SH-SY5Y (cell line): Measurements from ENCODE around the gene CSNK2A1.

Experiments
- GATA2 ChIP-seq: IDR thresholded peaks from 2 replicates; pipeline ENCODE4 v1.6.1; 2011; ENCODE audit warnings: mild to moderate bottlenecking, low read depth, low read length
- GATA3 ChIP-seq: IDR thresholded peaks from 2 replicates; pipeline ENCODE4 v1.6.1; 2011; ENCODE audit warnings: low read depth, mild to moderate bottlenecking, low read length, moderate library complexity

CSNK2A1 gene

DNA sequence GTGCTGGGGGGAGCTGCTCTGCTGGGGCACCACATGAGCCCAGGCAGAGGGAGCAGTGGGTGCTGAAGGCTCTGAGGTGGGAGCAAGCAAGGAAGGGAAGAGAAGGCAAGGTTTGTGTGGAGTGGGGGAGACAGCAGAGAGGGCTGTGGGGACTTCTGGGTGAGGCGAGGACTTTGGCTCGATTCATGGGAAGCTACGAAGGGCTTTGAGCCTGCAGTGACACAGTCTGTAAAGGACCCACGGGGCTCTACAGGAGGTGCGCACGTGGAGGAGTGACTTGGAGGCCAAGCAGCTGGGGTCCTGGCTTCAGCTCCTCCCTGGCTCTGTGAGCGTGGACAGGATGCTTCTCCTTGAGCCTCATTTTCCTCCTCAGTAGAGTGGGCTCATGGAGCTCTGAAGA lies 29.1 kb upstream of the CSNK2A1 start:
- TF ChIP-seq GATA2: no peak
- TF ChIP-seq GATA3: no peak

DNA sequence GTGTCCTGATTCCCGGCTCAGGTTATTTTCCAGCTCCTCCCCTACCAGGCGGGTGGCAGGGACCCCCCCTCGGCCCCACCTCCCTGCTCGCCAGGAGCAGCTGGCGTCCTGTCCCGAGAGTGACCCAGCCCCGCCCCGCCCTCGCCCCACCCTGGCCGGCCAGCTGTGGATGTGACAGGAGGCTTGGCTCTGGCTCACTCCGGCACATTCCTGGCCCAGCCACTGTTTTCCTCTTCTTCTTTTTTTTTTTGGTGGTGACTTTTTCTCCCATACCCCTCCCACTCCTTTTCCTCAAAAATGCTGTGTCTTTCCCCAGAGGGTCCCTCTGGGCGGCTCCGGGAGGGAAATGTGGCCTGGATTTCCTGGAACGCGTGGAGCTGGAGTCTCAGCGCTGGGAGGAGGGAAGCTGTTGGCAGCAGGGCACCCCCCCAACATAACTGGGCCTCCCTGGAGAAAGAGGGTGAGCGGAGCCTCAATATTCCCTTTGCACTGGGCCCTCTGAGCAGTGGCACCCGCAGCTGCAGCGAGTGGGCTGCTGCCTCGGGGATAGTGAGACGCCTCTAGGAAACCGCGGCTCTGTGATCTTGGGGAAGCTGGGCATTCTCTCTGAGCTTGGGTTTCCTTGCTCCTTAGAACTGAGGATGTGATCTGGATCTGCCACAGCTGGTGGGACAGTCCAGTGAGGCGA lies 28.3 kb upstream of the CSNK2A1 start:
- TF ChIP-seq GATA3 (no peak), GATA2 (no peak)

DNA sequence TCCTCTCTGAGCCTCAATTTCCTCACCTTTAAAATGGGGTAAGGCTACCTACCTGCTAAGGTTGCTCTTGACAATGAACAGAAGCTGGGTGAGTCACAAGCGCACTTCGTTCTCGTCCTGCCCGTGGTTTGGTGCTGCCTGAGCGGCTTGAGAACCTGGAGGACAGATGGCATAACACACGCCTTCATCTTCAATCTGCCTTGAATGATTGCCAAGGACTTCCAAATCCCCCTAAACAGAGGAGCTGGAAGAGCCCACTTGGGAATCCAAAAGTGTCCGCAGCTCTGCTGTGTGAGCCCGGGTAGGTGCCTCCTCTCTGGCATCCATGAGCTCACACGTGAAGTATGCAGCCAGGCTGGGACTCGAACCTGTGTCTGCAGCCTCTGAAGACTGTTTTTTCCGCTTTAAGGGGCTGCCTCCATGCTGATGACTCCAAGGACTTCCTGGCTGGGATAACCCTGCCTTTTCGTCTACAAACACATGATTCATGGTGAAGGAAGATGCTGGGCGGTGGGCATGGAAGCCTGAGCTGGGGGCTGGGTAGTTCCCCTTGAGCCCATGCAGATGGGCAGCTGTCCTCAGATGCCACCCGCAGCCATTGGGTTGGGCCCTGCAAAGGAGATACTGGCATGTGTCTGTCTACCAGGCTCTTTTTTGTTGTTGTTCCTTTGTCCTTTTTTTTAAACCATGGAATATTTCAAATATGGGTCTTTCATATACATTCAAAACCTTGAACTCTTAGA lies 25.3 kb upstream of the CSNK2A1 start:
- TF ChIP-seq GATA2 (no peak), GATA3 (no peak)

DNA sequence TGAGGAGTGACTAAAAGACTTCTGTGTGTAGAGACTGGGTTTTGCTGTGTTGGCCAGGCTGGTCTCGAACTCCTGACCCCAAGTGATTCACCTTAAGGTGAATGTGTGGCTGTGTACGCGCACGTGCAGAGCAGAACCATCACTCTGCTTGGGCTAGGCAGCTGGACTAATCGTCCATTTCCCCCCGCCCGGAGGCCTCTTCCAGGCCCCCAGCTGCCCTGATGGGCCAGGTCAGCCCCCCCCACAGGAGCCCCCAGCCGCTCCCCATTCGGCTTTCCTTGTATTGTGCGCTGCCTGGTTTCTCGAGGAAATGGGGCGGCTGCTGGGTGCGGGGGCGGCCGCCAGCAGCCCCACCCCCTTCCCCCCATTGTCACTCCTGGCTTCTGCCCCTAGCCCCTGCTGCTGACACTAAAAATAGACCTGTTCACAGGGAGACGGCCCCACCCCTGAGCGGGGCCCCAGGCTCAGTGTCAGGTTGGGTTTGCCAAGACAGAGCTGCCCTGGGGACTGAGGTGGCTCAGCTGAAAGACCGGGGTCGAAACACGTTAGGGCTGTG lies 24.6 kb upstream of the CSNK2A1 start:
- TF ChIP-seq GATA2: no peak
- no peak for TF ChIP-seq GATA3

DNA sequence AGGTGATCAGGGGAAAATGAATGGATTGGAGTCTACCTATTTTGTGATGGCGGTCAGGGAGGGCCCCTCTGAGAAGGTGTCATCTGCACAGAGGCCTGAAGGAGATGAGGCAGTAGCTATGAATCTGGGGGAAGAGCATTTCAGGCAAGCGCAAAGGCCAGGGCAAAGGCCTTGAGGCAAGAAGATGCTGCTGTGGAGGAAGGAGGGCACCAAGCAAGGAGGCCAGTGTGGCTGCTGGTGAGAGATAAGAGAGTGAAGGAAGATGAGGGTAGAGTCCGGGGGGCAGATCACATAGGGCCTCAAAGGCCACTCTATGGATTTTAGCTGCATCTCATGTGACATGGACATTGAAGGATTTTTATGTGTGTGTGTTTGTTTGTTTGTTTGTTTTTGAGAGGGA lies 20.6 kb upstream of the CSNK2A1 start:
- TF ChIP-seq GATA2: no peak
- TF ChIP-seq GATA3: no peak

DNA sequence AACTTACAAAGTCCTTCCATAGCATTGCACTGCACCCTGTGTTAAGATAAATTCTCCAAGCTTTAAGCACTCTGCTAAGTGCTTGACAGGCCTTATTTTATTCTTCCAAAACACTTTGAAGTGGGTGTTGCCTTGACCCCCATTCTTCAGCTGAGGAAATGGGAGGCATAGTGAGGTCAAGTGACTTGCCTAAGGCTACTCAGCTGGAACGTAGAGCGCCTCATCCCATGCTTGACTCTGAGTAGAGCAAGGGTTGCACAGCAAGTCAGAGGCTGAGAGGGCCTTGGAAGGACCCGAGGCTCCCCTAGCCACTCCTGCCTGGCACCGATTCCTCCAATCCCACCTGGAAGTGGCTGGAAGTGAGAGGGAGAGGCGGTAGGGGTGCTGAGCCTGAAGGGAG lies 19.6 kb upstream of the CSNK2A1 start:
- no peak for TF ChIP-seq GATA3
- no peak for TF ChIP-seq GATA2

DNA sequence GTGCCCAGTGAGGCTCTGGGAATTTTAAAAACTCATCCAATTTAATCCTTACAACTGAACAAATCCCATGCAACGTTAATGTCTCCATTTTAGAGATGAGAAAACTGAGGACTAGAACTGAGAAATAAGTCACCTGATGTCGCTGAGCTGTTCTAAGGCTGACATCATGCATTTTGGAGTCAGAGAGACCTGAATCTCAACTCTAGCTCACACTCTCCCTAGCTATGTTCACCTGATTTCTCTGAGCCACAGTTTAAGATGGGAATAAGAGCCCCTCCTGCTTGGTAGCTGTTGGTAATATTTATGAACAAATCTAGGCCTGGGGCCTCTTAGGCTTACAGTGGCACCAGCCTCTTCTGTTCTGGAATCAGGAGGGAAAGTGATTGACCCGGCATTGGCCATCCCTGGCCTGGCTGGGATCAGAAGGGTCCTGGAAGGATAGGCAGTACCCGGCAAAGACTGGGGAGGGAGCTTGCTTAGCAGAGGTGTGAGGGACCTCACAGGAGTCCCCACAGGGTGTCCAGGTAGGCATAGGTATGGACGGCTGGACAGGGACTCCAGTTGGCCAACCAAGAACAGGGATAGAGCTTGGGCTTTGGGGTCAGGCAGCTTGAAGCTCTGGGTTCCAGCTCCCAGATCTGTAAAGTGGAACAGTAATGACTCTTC lies 18.8 kb upstream of the CSNK2A1 start:
- TF ChIP-seq GATA3 (no peak), GATA2 (no peak)

DNA sequence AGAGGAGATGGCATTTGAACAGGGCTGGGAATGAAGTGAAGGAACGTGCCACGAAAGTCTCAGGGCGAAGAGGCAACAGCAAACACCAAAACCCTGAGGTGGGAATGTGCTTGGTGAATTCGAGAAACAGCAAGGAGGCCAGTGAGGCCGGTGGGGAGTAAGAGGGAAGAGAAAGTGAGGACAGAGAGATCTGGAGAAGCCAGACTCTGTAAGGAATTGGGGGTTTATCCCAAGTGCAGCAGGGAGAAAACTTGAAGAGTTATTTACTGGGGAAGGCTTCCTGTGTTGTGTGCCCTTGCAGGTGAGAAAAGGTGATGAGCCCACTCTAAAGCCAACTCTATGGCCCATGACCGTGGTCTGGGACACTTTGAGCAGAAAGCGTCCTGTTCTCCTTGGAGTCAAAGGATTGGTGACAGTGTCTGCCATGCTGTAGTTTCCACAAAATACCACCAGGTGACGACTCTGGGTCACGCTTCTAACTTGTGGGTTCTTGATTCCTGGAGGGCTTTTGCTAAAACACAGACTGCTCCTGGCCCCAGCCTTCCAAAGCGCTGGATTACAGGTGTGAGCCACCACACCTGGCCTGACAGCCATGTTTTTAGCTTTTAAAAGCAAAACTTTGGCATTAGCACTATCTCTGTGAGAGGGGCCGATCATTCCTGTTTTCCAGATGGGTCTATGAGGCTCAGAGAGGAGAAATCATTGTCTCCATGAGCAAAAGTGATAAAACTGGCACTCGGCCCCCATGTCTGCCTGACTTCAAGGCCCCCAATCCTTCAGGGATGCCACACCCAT lies 18.0 kb upstream of the CSNK2A1 start:
- TF ChIP-seq GATA2: no peak

DNA sequence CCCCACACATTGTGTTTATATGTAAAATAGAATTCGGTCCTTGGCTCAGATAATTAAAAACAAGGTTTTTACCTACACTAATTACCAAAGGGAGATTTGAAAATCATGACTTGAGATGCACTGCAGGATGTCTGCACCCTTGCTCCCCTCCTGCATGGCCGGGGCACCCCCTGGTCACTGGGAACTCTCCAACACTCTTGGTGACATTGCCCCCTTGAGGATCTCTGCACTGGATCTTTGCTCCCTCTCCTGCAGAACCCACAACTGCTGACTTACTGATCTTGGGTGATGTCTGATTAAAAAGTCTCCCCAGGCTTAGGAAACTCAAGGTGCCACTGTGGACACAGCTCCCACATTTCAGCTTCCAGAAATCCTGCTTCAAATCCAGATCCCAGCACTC lies 17.1 kb upstream of the CSNK2A1 start:
- no peak for TF ChIP-seq GATA3
- TF ChIP-seq GATA2: no peak

DNA sequence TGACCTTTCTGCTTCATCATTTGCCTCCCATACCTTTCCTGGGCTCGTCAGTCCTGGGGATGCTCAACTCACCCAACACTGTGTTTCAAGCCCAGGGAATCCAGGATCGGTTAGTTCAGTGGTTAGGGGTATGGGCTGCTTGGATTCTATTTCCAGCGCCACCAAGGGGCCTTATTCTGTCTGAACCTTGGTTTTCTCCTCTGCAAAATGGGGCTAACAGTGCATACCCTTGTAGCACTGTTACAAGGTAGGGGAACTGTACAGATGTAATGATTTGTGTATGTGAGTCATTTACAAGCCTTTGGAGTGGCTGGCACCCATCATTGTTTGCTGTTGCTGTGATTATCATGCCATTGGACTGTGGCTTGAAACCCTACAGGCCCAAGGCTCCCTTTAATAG lies 14.5 kb upstream of the CSNK2A1 start:
- TF ChIP-seq GATA2: no peak
- no peak for TF ChIP-seq GATA3

DNA sequence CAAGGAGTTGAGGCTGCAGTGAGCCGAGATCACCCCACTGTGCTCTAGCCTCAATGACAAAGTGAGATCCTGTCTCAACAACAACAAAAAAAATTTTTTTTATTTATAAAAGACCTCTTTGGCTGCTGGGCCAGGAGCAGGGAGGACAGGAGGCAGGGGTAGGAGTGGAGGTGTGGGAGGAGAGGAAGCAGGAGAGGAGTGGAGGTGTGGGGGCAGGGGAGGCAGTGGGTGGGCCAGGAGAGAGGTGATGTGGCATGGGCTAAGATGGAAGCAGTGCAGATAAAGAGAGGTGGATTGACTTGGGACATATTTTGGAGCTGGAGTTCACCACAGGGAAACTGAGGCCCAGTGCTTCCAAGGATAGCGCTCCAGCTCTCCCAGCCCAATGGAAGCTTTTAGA lies 13.4 kb upstream of the CSNK2A1 start:
- TF ChIP-seq GATA2 (no peak), GATA3 (no peak)

DNA sequence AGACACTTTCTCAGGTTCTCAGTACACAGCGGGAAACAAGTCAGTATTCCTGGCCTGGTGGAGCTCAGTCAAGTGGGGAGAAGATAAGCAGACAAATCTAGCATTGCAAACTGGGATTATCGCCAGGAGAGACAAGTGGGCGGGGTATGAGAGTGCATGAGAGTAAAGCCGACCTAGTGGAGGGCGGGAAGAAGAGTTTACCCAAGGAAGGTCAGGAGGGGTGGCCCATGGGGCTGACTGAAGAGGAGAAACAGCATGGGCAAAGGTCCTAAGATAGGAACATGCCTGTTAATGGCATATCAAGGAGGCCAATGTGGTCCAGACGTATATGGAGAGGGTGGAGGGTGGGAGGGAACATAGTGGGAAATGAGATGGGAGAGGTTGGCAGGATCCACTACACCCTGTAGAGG lies 12.4 kb upstream of the CSNK2A1 start:
- TF ChIP-seq GATA3 (no peak), GATA2 (no peak)

DNA sequence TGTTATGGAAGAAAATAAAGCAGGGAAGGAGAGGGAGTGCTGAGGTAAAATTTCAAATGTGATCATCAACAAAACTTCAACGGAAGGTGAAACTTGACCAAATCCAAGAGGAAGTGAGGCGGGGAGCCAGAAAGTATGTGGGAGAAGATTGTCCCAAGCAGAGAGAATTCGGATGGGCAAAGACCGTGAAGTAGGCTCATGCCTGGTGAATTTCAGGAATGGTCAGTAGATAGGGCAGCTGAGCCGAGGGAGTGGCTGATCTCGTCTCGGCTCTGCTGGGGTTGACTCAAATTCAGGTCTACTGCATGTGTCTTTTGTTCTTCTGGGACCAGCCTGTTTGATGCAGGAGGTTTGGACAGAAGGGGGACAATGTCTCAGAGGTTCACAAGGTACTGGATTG lies 7.0 kb upstream of the CSNK2A1 start:
- no peak for TF ChIP-seq GATA3
- TF ChIP-seq GATA2: no peak
